Stimulated activated CD8-positive, alpha-beta memory T cell treated with anti-CD3 and anti-CD28 coated beads, Interleukin-7, amount 100 ng/mL, for 1 hour (primary cell): ENCODE measurements around the gene AFF4.
"Not testable (repeated sequence)": the region's sequence is repeated elsewhere in the genome, so short reads cannot be mapped to it uniquely, and the experiment has no call there.

Source experiments
- DNase-seq, 2 donors: peaks; one replicate each; pipeline ENCODE4 v3.0.0-alpha.2; 2020; ENCODE audit warnings: low read depth in 2 of 2

The AFF4 gene

GRCh38 chr5:132956166-132956799 is 7.2 kb downstream of the AFF4 start:
- not testable (repeated sequence) for DNase-seq

- no peak for DNase-seq
Observed at GRCh38 chr5:132953710-132954109, 9.7 kb downstream of the AFF4 start.

- DNase-seq, result no peak
Observed at GRCh38 chr5:132952829-132953228, 10.6 kb downstream of the AFF4 start.

- no peak for DNase-seq
Observed at GRCh38 chr5:132951897-132952296, 11.5 kb downstream of the AFF4 start.

- no peak for DNase-seq
Observed at GRCh38 chr5:132949136-132949535, 14.3 kb downstream of the AFF4 start.

GRCh38 chr5:132947671-132948070 is 15.8 kb downstream of the AFF4 start:
- DNase-seq, result no peak

- not testable (repeated sequence) for DNase-seq
Observed at GRCh38 chr5:132945315-132945714, 18.1 kb downstream of the AFF4 start.

GRCh38 chr5:132943362-132944022 is 19.9 kb downstream of the AFF4 start:
- no peak for DNase-seq

- DNase-seq, result no peak
Observed at GRCh38 chr5:132941331-132941730, 22.1 kb downstream of the AFF4 start.

- no peak for DNase-seq
Observed at GRCh38 chr5:132928062-132928407, 35.4 kb downstream of the AFF4 start.

GRCh38 chr5:132927355-132928061 is 35.9 kb downstream of the AFF4 start:
- DNase-seq, result no peak

GRCh38 chr5:132926437-132926836 is 37.0 kb downstream of the AFF4 start:
- no peak for DNase-seq

- no peak for DNase-seq
Observed at GRCh38 chr5:132916086-132916485, 47.3 kb downstream of the AFF4 start.

- DNase-seq, result no peak
Observed at GRCh38 chr5:132915681-132916080, 47.8 kb downstream of the AFF4 start.

GRCh38 chr5:132909702-132910101 is 53.7 kb downstream of the AFF4 start:
- no peak for DNase-seq

GRCh38 chr5:132907161-132907560 is 56.3 kb downstream of the AFF4 start:
- no peak for DNase-seq

- no peak for DNase-seq
Observed at GRCh38 chr5:132905938-132906337, 57.5 kb downstream of the AFF4 start.

- DNase-seq, result no peak
Observed at GRCh38 chr5:132901730-132902129, 61.7 kb downstream of the AFF4 start.

GRCh38 chr5:132901036-132901435 is 62.4 kb downstream of the AFF4 start:
- DNase-seq, result no peak

GRCh38 chr5:132898094-132898493 is 65.3 kb downstream of the AFF4 start:
- no peak for DNase-seq

- no peak for DNase-seq
Observed at GRCh38 chr5:132896685-132897084, 66.7 kb downstream of the AFF4 start.

- DNase-seq, result no peak
Observed at GRCh38 chr5:132895719-132896305, 67.6 kb downstream of the AFF4 start.

- DNase-seq, result no peak
Observed at GRCh38 chr5:132890817-132891216, 72.6 kb downstream of the AFF4 start.
